Measurements from ENCODE around the gene THSD7B. TPM values are rescaled to one million over a fixed set of nuclear protein-coding genes. Genes with fewer than 3 reads are reported as not detected.

Gene THSD7B
- total and polyA plus RNA-seq, 2 of the 13 experiments (the other 11 are each of a cell fraction or from before 2014, with no cell fraction given) = 0.02 TPM; not detected in 1

DNA sequence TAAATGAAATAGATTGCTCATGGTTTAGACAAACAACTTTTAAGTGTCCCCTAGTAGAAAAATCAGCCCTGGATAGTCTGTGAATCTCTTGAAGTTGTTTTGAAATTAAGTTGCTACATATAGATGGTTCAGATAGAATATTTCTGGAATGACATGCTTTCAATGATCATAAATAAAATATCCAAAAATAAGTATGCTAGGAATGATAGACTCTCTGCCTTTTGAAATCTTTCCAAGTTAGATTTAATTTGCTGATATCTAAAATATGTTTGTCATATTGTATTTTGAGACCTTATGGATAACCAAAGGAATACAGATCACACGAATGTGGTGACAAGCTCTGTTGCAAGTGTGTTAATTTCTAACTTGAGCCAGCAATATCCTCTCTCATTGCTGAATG is 488.7 kb downstream of the THSD7B start (continued):
- no peak for TF ChIP-seq ATF2 (CRISPR knock-in tag; IDR thresholded peaks at IDR 0.05)
- TF ChIP-seq, protein P1, sequence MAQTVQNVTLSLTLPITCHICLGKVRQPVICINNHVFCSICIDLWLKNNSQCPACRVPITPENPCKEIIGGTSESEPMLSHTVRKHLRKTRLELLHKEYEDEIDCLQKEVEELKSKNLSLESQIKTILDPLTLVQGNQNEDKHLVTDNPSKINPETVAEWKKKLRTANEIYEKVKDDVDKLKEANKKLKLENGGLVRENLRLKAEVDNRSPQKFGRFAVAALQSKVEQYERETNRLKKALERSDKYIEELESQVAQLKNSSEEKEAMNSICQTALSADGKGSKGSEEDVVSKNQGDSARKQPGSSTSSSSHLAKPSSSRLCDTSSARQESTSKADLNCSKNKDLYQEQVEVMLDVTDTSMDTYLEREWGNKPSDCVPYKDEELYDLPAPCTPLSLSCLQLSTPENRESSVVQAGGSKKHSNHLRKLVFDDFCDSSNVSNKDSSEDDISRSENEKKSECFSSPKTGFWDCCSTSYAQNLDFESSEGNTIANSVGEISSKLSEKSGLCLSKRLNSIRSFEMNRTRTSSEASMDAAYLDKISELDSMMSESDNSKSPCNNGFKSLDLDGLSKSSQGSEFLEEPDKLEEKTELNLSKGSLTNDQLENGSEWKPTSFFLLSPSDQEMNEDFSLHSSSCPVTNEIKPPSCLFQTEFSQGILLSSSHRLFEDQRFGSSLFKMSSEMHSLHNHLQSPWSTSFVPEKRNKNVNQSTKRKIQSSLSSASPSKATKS (CRISPR knock-in tag; IDR thresholded peaks at IDR 0.05) = no peak
- no peak for TF ChIP-seq GZF1 (CRISPR knock-in tag; IDR thresholded peaks at IDR 0.05)
- no peak for TF ChIP-seq ZNF446 (CRISPR knock-in tag; IDR thresholded peaks at IDR 0.05)
- TF ChIP-seq ZFX (CRISPR knock-in tag; IDR thresholded peaks at IDR 0.05; ENCODE audit: low read depth) = no peak
- TF ChIP-seq FOSL1 (CRISPR knock-in tag; IDR thresholded peaks at IDR 0.05; ENCODE audit: borderline replicate concordance) = no peak
- TF ChIP-seq ZSCAN29 (CRISPR knock-in tag; conservative IDR thresholded peaks at IDR 0.05) = no peak
- TF ChIP-seq ARID4A (CRISPR knock-in tag; IDR thresholded peaks at IDR 0.05; ENCODE audit: borderline replicate concordance) = no peak

Measured in HepG2 (cell line).